GM18499 (cell line): ENCODE data around the gene FKBP8.

ENCODE experiments used
- ATAC-seq: cut with Tn5 transposase; IDR thresholded peaks from one replicate; pipeline ENCODE4 v1.9.1; 2021; ENCODE audit warnings: moderate number of reproducible peaks; ENCODE audit not compliant: insufficient read depth, unreplicated experiment

Gene FKBP8

DNA sequence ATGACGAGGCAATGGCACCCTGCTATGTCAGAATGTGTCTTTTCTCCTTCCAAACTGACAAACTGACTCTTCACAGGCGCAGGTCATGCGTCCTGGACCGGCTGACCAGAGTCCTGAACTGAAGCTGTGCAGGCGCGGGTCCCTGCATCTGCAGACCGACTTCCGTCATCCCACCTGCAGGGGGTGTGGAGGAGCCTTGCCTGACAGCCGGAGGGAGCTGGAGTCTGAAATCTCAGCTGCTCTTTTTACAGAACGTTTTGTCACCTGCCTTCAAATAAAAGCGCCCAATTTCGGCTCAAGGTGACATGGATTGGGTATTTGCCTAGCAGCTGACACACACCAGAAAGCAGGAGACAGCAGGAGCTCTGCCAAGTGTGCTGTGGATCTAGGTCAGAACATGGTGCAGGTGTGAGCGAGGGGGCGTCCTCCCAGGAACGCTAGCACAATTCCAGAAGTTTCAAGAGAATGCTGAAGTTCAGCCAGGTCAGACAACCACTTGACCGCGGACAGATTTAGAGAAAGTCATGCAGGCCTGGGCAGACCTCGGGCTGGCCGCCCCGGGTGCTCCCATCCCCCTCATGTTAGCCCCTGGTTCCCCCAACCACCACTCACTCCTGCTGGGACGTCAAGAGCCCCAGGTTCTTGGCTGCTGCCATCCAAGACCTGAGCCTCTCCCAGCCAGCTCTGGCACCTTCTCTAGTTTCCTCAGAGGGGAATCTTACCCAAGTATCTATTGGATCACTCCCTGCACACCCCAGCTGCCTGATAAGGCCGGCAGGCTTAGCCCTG, 54.3 kb downstream of the FKBP8 start:
- ATAC-seq = no peak

DNA sequence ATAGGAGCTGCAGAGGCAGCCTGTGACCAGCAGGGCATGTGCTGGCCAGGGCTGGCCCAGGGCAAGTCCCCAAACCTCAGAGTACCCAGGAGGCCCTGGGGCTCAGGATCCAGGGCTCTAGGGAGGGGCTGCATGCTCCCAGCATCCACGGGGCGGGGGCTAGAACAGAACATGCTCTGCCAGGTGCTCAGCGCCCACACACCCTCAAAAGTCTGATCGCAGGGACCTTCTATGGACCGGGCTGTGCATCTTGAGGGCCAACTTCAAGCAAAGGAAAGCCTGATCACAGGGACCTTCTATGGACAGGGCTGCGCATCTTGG, 55.0 kb downstream of the FKBP8 start:
- ATAC-seq = no peak

DNA sequence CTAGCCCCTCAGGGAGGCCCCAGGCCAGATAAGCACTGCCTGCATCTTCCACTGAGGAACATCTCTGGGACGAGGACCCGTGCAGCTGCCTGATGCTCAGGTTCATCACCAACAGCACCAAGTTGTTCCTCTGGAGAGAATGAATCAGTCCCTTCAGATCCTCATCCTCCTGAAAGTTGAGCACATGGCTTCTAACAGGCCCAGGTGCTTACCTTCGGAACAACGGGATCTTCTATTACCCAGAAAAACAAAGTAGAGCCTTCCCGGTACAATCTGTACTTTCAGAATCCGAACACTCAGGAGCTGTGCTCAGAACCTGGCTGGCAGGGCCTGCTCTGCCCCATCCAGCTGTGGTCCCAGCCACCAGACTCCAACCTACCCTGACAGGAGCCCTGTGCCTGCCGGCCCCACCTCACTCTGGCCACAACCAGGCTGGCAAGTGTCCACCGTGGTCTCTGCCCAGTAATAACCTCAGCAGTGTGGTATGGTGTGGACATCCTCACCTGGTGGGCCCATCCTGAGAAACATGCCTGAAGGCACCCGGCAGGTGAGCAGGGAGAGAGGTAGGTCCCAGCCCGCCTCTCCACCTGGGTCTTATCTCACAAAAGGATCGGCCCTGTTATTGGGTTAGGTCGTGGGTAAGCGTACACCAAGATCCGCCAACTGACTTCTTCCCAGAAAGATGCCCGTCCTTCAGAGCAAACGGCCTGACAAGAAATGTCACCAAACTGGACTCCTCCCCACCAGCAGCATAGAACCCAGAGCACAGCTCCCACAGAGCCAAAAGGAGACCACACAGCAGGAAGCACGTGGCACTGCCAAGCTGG, 55.6 kb downstream of the FKBP8 start:
- no peak for ATAC-seq

DNA sequence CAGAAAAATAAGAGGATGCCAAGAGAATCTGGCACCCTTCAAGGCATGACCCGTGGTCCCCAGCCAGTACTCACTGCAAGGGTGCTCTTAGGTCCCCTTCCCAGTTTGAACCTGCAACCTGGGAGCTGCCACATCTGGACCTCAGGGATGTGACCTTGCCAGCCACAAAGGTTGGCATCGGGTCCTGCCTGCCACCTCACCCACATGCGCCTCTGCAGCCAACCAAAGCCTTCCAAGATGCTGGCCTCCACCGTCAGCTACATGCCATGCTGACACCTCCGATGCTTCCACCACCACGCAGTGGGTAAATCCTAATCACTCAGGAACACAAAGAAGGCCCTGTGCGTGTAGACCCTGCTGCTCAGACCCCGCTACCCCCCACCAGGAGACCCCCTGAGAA, 56.6 kb downstream of the FKBP8 start:
- no peak for ATAC-seq

DNA sequence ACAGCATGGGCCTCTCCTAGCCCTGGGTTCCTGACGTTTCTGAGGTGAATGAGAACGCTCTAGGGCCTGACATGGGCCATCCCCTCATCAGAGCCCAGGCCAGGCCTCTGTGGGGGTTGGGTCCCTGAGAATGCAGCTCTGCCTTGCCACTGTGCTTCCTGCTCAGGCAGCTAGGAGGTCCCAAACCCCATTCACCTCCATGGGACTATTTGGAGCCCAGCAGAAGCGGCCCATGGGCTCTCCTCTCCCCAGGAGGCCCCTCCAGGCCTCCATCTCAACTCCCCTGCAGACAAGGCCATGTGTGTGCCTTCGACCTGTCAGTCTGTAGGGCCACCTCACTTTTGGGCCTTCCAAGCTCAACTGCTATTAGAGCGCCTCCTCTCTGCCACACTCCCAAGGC, 58.4 kb downstream of the FKBP8 start:
- no peak for ATAC-seq

DNA sequence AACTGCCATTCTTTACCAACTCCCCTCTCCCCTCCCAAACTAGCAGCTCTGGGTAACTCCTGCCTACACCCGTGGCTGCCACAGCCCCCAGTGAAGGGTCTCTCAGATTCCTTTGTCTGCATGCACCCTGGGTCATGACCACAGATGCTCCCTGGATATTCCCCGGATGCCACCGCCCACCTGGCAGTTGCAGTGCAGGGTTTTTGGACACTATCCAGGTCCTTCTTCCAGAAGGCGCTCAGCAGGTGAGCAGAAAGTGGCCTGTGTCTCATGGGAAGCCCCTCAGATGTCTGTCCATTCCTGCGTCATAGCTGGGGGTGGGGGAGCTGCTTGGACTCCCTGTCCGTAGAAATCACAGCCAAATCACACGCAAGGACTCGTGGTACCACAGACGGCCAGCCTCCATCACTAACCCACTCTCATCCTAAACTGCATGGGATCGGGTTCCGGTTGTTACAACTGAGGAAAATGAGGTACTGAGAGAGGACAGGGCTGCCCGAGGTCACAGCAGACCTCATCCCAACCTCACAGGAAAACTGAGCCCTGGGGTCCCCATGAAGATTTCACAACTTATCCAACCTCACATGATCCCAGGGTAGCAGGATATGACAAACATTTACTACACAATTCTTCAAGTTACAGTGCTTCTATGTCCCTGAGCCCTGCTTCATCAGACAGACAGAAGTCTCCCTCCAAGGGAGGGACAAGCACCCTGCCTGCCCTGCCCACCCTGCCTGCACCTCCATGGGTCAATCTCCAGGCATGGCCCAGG, 60.1 kb downstream of the FKBP8 start:
- no peak for ATAC-seq
